ENCODE measurements around the gene RAB5B.

Gene RAB5B

GRCh38 chr12:55974308-55974730 is 441 bp downstream of the RAB5B start (continued):
- TF ChIP-seq ZNF366 (tag by site-specific recombination; conservative IDR thresholded peaks at IDR 0.05) (peak; percentile 28; the same call in 1 of the 2 replicates), ZNF596 (tag by site-specific recombination; IDR thresholded peaks at IDR 0.05) (no peak), ZNF777 (tag by site-specific recombination; IDR thresholded peaks at IDR 0.05; ENCODE audit: borderline replicate concordance) (no peak), ZNF701 (tag by site-specific recombination; IDR thresholded peaks at IDR 0.05) (no peak), ZNF324 (tag by site-specific recombination; IDR thresholded peaks at IDR 0.05) (no peak), ZNF670 (tag by site-specific recombination; IDR thresholded peaks at IDR 0.05; ENCODE audit: low read depth) (no peak), ZNF302 (tag by site-specific recombination; IDR thresholded peaks at IDR 0.05; ENCODE audit: low read depth) (no peak), ZNF785 (tag by site-specific recombination; IDR thresholded peaks at IDR 0.05) (0 out of 2 replicates have a peak, but pooled peaks have one; percentile 23), ZSCAN30 (tag by site-specific recombination; IDR thresholded peaks at IDR 0.05) (no peak), ZNF350 (tag by site-specific recombination; IDR thresholded peaks at IDR 0.05) (no peak), PRDM4 (tag by site-specific recombination; IDR thresholded peaks at IDR 0.05) (0 out of 2 replicates have a peak, but pooled peaks have one; percentile 1), SCRT1 (tag by site-specific recombination; IDR thresholded peaks at IDR 0.05; ENCODE audit: borderline replicate concordance) (no peak), ZNF560 (tag by site-specific recombination; IDR thresholded peaks at IDR 0.05; ENCODE audit: borderline replicate concordance) (no peak), ZNF121 (tag by site-specific recombination; IDR thresholded peaks at IDR 0.05) (no peak), ZBTB44 (tag by site-specific recombination; IDR thresholded peaks at IDR 0.05) (no peak), BCL11B (tag by site-specific recombination; IDR thresholded peaks at IDR 0.05; ENCODE audit: low read depth) (peak; percentile 41; the same call in 1 of the 2 replicates), ZBTB17 (tag by site-specific recombination; IDR thresholded peaks at IDR 0.05) (0 out of 2 replicates have a peak, but pooled peaks have one; percentile 49), ZNF155 (tag by site-specific recombination; IDR thresholded peaks at IDR 0.05) (no peak), EGR2 (tag by site-specific recombination; IDR thresholded peaks at IDR 0.05; ENCODE audit: low read depth) (no peak), KLF8 (tag by site-specific recombination; IDR thresholded peaks at IDR 0.05) (no peak), ZSCAN23 (tag by site-specific recombination; IDR thresholded peaks at IDR 0.05) (no peak), ZFP37 (tag by site-specific recombination; IDR thresholded peaks at IDR 0.05) (peak; percentile 92), ZNF19 (tag by site-specific recombination; IDR thresholded peaks at IDR 0.05; ENCODE audit: low read depth) (no peak), SETDB1 (IDR thresholded peaks at IDR 0.05; ENCODE audit: insufficient read length, low read length) (no peak), PBX3 (CRISPR knock-in tag; IDR thresholded peaks at IDR 0.05) (no peak), ZNF585B (tag by site-specific recombination; IDR thresholded peaks at IDR 0.05) (no peak), ZNF530 (tag by site-specific recombination; IDR thresholded peaks at IDR 0.05; ENCODE audit: low read depth) (no peak), ZNF518A (tag by site-specific recombination; conservative IDR thresholded peaks at IDR 0.05; ENCODE audit: low read depth) (no peak), ZBTB48 (tag by site-specific recombination; IDR thresholded peaks at IDR 0.05) (no peak; the same call in 1 of the 2 replicates), ZNF426 (tag by site-specific recombination; IDR thresholded peaks at IDR 0.05) (no peak), ZNF645 (tag by site-specific recombination; IDR thresholded peaks at IDR 0.05) (no peak)
